DOHH2 (cell line): ENCODE results near the gene HNF4A.

ENCODE experiments used
- EZH2phosphoT487 ChIP-seq: fragments of 200-600 bp; sonication (generic); IDR thresholded peaks from 2 replicates; pipeline ENCODE4 v1.6.1; 2017; ENCODE audit warnings: borderline replicate concordance, mild to moderate bottlenecking, antibody characterized with exemption, low read length, moderate library complexity, mixed read lengths
- TF ChIP-seq, protein P1 (sequence below): fragments of 200-600 bp; sonication (generic); IDR thresholded peaks from one replicate; pipeline ENCODE4 v1.5.1; 2014; ENCODE audit warnings: antibody characterized with exemption, mild to moderate bottlenecking, low read depth, low read length; ENCODE audit not compliant: poor library complexity, severe bottlenecking

DNA sequence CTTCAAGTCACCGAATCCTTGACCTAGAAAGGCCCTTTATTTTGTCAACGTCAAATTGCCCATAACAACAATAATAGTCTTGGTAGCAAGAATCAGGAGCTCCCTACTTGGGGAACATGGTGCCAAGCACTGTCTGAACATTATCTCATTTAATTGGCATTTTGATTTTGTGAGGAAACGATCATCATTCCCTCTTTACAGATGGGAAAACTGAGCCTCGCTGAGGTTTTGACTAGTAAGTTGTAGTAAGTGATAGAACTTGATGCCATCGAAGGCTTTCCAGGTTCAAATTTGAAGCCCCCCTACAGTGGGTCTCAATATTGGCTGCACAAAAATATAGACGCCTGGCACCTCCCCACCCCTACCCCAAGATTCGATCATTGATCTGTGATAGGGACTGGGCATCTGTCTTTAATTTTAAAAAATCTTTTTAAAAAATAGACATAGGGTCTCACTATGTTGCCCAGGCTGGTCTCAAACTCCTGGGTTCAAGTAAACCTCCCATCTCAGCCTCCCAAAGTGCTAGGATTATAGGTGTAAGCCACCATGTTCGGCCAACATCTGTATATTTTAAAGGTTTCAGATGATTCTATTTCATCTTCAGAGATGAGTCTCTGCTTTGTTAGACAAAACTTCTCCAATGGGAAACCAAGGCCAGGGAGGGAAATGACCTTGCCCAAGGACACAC lies 36.7 kb downstream of the HNF4A start:
- TF ChIP-seq EZH2phosphoT487: no peak
- TF ChIP-seq, protein P1, sequence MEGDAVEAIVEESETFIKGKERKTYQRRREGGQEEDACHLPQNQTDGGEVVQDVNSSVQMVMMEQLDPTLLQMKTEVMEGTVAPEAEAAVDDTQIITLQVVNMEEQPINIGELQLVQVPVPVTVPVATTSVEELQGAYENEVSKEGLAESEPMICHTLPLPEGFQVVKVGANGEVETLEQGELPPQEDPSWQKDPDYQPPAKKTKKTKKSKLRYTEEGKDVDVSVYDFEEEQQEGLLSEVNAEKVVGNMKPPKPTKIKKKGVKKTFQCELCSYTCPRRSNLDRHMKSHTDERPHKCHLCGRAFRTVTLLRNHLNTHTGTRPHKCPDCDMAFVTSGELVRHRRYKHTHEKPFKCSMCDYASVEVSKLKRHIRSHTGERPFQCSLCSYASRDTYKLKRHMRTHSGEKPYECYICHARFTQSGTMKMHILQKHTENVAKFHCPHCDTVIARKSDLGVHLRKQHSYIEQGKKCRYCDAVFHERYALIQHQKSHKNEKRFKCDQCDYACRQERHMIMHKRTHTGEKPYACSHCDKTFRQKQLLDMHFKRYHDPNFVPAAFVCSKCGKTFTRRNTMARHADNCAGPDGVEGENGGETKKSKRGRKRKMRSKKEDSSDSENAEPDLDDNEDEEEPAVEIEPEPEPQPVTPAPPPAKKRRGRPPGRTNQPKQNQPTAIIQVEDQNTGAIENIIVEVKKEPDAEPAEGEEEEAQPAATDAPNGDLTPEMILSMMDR: no peak
